Measurements from ENCODE around the gene PSMB7. TPM values are rescaled to one million over a fixed set of nuclear protein-coding genes. Genes with fewer than 3 reads are reported as not detected.
A peak's percentile ranks its signal among the peaks of the same experiment; 100 is the strongest.

The PSMB7 gene
- total and polyA plus RNA-seq, 2 of the 8 experiments (the other 6 are each of a cell fraction or from before 2014, with no cell fraction given): 222 to 357 TPM

DNA sequence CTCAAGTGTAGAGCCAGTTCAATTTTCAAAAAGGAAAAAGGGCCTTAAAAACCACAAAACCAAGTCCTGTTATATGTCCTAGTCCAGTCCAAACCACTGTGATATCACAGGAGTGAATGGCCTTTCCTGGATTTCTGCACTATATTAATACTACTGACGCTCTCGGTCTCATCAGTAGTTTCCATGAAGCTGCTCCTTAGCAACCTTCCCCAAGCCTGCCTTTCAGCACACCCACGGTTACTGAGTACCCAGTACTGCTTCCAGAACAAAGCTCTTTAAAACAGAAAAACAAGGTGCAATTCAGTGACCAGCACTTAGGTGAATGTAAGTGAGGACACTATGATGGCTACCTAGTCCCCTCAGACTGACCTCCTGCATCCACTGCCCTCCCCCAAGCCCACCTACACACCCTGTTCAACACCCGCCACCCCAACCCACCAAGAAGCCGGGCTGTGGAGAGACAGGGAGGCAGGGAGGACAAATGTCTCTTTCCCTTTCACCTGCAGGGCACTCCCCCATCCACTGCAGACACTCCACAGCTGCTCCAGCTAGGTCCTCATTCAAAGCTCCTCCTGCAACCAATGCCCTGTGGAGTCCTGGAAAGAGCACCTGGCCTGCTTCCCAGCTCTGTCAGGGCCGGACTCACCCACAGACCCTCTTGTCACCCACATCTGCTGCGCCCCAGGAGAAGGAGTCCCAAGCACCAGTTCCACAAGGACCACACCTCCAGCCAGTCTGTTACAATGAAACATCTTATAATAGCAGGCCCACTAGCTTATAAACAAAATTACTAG lies 25.9 kb downstream of the PSMB7 start:
- Histone ChIP-seq H3K23ac (ENCODE audit: insufficient read length) (no peak overlapping the region), H3K56ac (replicated peaks; ENCODE audit: insufficient read length, low read depth, low read length) (no peak overlapping the region), H4K8ac (ENCODE audit: extremely low read depth, insufficient read depth, low read length) (no peak overlapping the region), H3K4me3 (ENCODE audit: extremely low read depth in 1 of 4, insufficient read depth in 2 of 4, low read depth in 3 of 4, low read length in 4 of 4) (no peak overlapping the region), H3K18ac (ENCODE audit: extremely low read depth, low read length) (no peak overlapping the region), H3K79me1 (ENCODE audit: low read depth, low read length) (peaks cover 10% of the 10 kb centered on the region; the same call in 1 of the 2 replicates), H2BK15ac (ENCODE audit: low read length) (no peak overlapping the region), H3K9ac (replicated peaks in 1 of 4; ENCODE audit: extremely low read depth in 1 of 4, low read depth in 3 of 4, low read length in 3 of 4) (no peak overlapping the region), H3K4me1 (replicated peaks in 1 of 4; ENCODE audit: control insufficient read depth in 3 of 4, insufficient read depth in 4 of 4, low read length in 3 of 4) (peaks cover 3 to 16% (median 9%) of the 10 kb centered on the region in 4 experiments; a peak in 5 of 7 replicates), H2BK120ac (replicated peaks; ENCODE audit: low read depth, low read length) (no peak overlapping the region), H3K27me3 (replicated peaks in 1 of 4; ENCODE audit: control insufficient read depth in 3 of 4, extremely low read depth in 1 of 4, insufficient read depth in 3 of 4, low read length in 3 of 4) (no peaks in the 10 kb centered on the region), H3K79me2 (ENCODE audit: control insufficient read depth in 1 of 2, insufficient read depth in 2 of 2, low read length in 2 of 2) (peaks cover 8 to 90% of the 10 kb centered on the region in 2 experiments; a peak in 3 of 4 replicates), H2AFZ (ENCODE audit: low read length) (no peak overlapping the region), H4K5ac (ENCODE audit: insufficient read length, low read depth, low read length) (no peak overlapping the region), H2BK20ac (ENCODE audit: low read length) (no peak overlapping the region), H3K27ac (ENCODE audit: low read depth, low read length) (0 out of 2 replicates have a peak overlapping the region, but pooled peaks have one; percentile 5), H2BK12ac (ENCODE audit: low read depth, low read length) (no peak overlapping the region), H3K4ac (replicated peaks; ENCODE audit: insufficient read length, low read depth, low read length) (no peak overlapping the region), H3K9me3 (ENCODE audit: insufficient read depth in 2 of 2, low read depth in 1 of 2, low read length in 1 of 2) (no peaks in the 10 kb centered on the region), H2AK5ac (ENCODE audit: low read depth, low read length) (no peak overlapping the region), H3K4me2 (ENCODE audit: insufficient read depth in 1 of 2, low read depth in 2 of 2, low read length in 2 of 2) (no peak overlapping the region), H3K23me2 (ENCODE audit: low read depth, low read length) (no peaks in the 10 kb centered on the region), H4K91ac (replicated peaks; ENCODE audit: insufficient read length, low read length) (no peak overlapping the region), H3K14ac (ENCODE audit: insufficient read length) (no peak overlapping the region), H2BK5ac (ENCODE audit: low read depth, low read length) (no peak overlapping the region), H3K36me3 (ENCODE audit: control insufficient read depth in 2 of 4, insufficient read depth in 4 of 4, low read length in 3 of 4) (peaks cover 0 to 2% (median 0%) of the 10 kb centered on the region in 4 experiments; a peak in 1 of 8 replicates), H4K20me1 (replicated peaks in 1 of 2; ENCODE audit: control insufficient read depth in 1 of 2, insufficient read depth in 2 of 2, low read length in 2 of 2) (peaks cover 11% of the 10 kb centered on the region in 2 experiments)
- CTCF ChIA-PET (ENCODE audit: partially characterized antibody): interaction anchor here (0.6 to 21.3 kb wide), 10 partner anchors 10 to 76 kb away, joined by 3 to 330 read pairs (median 7); partner anchors contain the start of gene PSMB7
- no peak for DNase-seq (ENCODE audit: low read depth in 1 of 2, low spot score in 2 of 2)
- 71% methylated on average over 7 of the region's 7 CpGs; no CpG with 5 or more reads in 1 of the 2 experiments for WGBS, 2 experiments (ENCODE audit: extremely low coverage in 1 of 2, insufficient coverage in 1 of 2, insufficient read length in 1 of 2, insufficient replicate concordance in 2 of 2, low coverage in 1 of 2, low lambda C conversion rate in 2 of 2, missing lambda C conversion rate in 1 of 2)
- POLR2A ChIA-PET (ENCODE audit: partially characterized antibody): interaction anchor here (1.0 kb wide), 2 partner anchors 24 to 148 kb away, joined by 3 to 4 read pairs; no protein-coding TSS in a partner anchor
- no peak for FAIRE-seq
- TF ChIP-seq SP2 (IDR thresholded peaks at IDR 0.05; ENCODE audit: low read length): no peak
- no peak for TF ChIP-seq TCF12 (IDR thresholded peaks at IDR 0.05; ENCODE audit: low read depth, low read length)
- TF ChIP-seq, protein P1, sequence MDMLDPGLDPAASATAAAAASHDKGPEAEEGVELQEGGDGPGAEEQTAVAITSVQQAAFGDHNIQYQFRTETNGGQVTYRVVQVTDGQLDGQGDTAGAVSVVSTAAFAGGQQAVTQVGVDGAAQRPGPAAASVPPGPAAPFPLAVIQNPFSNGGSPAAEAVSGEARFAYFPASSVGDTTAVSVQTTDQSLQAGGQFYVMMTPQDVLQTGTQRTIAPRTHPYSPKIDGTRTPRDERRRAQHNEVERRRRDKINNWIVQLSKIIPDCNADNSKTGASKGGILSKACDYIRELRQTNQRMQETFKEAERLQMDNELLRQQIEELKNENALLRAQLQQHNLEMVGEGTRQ (IDR thresholded peaks at IDR 0.05; ENCODE audit: low read length): no peak
- TF ChIP-seq KDM5A (IDR thresholded peaks at IDR 0.05; ENCODE audit: low read length): no peak
- no peak for TF ChIP-seq HDAC6 (IDR thresholded peaks at IDR 0.05; ENCODE audit: low read depth, low read length)
- TF ChIP-seq CEBPB (IDR thresholded peaks at IDR 0.05; ENCODE audit: low read depth, low read length): no peak
- TF ChIP-seq NRF1 (IDR thresholded peaks at IDR 0.05; ENCODE audit: low read depth, low read length): no peak

Measured in H1 (cell line).